CD4-positive, alpha-beta T cell treated with Interferon alpha-2 for 1 hour (primary cell): Measurements from ENCODE around the gene SLC17A5.
"Not testable (repeated sequence)": the region's sequence is repeated elsewhere in the genome, so short reads cannot be mapped to it uniquely, and the experiment has no call there.

Source experiments
- DNase-seq, 2 donors: peaks; one replicate each; pipeline ENCODE4 v3.0.0-alpha.2; 2020 to 2022

SLC17A5 gene

DNA sequence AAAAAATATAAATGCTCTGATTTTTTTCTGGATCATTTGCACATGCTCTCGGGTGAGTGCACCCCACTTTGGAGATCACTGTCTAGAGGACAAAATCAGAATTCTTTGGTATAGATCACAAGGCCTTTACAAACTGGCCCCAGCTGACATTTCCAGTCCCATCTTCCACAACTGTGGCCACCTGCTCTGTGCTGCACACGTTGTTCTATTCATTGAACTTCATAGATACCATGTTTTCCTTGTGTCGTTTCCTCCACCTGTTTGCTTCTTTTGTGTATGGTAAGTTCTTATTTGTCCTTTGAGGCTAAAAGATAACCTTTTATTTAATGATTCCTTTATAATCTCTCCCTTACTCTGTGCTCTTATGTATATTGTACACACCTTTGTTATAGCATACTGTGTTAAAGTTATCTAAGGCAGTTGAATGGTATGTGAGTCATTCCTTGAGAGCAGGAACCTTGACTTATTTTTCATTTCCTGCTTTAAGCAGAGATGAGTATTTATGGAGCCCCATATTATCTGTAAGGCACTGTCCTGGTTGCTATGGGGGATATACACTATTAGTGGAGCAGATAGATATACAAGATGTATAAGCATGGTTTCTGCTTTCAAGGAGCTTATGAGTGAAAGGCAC is 12.0 kb upstream of the SLC17A5 start:
- no peak for DNase-seq

DNA sequence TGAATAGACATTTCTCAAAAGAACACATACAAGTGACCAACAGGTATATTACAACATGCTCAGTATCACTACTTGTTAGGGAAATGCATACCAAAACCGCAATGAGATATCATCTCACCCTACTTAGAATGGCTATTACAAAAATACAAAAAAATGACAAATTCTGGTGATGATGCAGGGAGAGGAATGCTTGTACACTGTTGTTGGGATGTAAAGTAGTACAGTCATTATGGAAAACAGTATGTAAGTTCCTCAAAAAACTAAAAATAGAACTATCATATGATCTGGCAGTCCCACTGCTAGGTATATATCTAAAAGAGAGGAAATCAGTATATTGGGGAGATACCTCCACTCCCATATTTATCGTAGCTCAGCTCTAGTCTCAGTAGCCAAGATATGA is 10.9 kb upstream of the SLC17A5 start:
- no peak for DNase-seq

GRCh38 chr6:73657201-73657600 is 3.4 kb upstream of the SLC17A5 start:
- peak; percentile 3 to 45 for DNase-seq

- DNase-seq: no peak
Observed at GRCh38 chr6:73656531-73657145, 2.8 kb upstream of the SLC17A5 start.

DNA sequence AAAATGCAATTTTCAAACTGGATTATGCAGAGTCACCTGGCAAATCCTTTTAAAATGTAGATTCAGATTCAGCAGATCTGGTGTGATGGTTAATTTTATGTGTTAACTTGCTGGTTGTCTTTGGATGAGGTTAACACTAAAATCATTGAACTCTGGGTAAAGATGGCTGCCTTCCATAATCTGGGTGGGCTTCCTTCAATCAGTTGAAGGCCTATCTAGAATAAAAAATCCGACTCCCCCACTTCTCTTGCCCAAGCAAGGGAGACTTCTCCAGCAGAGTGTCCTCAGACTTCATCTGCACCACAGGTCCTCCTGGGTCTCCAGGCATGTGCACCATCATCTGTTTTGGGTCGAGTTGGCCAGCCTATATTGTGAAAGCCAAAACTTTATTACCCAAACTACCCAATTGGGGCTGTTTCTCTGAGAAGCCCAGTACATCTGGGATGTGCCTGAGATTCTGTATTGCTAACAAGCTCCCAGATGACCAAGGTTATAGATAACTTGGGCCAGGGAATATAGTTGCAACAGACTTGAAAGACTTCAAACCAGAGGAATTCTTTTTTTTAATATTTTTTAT is 1.6 kb upstream of the SLC17A5 start:
- DNase-seq: no peak

GRCh38 chr6:73652637-73653570 is 888 bp downstream of the SLC17A5 start:
- DNase-seq: peak; percentile 66 to 77

DNA sequence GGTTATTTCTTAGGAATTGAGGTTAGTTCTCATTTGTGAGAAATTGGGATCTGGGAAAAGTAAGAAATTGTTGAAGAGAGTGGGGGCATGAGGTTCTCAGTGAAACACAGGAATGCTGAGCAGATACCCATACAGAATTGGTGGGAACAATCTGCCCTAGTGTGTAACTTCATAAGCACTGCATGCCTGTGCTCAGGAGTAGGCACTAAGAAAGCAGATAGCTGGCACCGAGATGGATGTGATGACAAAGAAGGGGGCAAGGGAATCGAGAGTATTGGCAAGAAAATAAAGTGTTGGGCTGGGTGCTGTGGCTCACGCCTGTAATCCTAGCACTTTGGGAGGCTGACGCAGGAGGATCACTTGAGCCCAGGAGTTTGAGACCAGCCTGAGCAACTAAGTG is 4.0 kb downstream of the SLC17A5 start:
- DNase-seq: no peak

- DNase-seq: no peak
Observed at GRCh38 chr6:73648166-73648565, 5.6 kb downstream of the SLC17A5 start.

GRCh38 chr6:73644941-73645591 is 8.7 kb downstream of the SLC17A5 start:
- DNase-seq: no peak

- no peak for DNase-seq
Observed at GRCh38 chr6:73644030-73644429, 9.8 kb downstream of the SLC17A5 start.

- DNase-seq: no peak
Observed at GRCh38 chr6:73642530-73642929, 11.3 kb downstream of the SLC17A5 start.

DNA sequence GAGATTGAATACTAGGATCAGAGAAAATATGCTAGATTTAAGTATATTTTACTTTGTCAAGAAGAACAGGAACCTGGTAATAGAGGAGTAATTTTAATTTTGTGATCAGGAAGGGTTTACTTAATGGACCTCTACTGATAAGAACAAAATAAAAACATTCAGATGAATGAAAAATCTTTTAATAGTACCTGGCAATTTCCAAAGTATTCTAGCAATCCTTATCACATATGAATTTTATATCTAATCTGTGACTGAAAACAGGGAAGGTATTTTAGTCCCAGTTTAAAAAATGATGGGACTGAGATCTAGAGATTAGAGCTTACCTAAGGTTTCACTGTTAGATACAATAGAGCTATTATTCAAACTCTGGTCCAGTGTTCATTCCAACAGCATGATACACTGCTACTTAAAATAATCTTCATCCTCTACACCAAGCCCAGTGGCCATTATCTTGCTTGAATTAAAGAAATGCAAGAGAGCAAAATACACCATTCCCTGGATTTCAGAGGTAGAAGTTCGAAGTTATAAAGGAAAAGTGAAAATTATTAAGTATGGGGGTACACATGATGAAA is 13.5 kb downstream of the SLC17A5 start:
- no peak for DNase-seq

DNA sequence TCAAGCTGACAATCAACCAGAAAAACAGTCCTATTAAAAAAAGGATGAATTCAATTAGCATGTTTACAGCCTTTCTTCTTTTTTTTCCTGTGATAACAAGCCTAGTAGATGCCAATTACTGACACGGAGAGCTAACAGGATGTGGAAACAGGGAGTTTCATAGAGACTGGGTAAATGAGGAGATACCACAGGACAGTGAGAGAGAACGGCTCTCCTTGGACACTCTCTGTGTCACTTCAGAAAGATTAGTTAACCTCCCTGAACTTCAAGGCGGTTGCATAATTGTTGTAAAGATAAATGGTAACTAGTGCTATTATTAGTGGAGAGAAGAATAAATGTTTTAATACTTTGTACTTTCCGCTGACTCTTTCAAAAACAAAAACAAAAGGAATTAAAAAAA is 14.8 kb downstream of the SLC17A5 start:
- no peak for DNase-seq

- no peak for DNase-seq
Observed at GRCh38 chr6:73637404-73637803, 16.4 kb downstream of the SLC17A5 start.

- no peak for DNase-seq
Observed at GRCh38 chr6:73636048-73636447, 17.7 kb downstream of the SLC17A5 start.

DNA sequence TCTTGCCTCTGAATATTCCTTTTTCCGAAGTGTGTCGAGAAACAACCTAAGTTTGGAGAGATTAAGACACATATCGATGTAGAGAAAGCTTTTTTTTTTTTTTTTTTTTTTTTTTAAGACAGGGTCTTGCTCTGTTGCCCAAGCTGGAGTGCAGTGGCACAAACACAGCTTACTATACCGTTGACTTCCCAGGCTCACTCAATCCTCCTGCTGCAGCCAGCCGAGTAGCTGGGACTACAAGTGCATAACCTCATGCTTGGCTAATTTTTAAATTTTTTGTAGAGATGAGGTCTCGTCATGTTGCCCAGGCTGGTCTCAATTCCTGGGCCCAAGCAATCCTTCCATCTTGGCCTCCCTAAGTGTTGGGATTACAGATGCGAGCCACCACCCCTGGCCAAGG is 21.4 kb downstream of the SLC17A5 start:
- no peak for DNase-seq

- DNase-seq: no peak
Observed at GRCh38 chr6:73631849-73632248, 21.9 kb downstream of the SLC17A5 start.

DNA sequence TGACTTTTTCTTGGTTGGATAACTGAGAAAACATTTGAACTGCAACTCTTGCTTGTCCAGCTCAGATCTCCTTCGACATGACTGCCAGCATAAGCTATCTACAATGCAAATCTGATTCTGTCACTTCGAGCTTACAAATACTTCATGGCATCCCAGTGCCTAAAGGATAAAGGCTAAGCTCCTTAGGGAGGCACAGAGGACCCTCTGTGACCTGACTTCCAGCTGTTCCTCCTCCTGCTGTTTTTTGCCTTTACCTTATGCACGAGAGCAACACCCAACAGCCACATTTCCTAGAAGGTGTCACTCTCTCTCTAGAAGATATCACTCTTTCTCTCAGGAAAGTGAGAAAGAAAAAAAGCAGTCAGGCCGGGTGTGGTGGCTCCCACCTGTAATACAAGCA is 23.4 kb downstream of the SLC17A5 start:
- no peak for DNase-seq

GRCh38 chr6:73624896-73625295 is 28.9 kb downstream of the SLC17A5 start:
- DNase-seq: no peak

DNA sequence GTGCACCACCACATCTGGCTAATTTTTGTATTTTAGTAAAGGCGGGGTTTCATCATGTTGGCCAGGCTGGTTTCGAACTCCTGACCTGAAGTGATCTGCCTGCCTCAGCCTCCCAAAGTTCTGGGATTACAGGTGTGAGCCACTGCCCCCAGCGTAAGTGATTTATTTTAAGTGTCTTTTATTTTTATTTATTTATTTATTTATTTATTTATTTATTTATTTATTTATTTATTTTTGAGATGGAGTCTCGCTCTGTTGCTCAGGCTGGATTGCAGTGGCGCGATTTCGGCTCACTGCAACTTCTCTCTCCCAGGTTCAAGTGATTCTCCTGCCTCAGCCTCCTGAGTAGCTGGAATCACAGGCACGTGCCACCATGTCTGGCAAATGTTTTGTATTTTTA is 30.3 kb downstream of the SLC17A5 start:
- not testable (repeated sequence) for DNase-seq

- DNase-seq: not testable (repeated sequence)
Observed at GRCh38 chr6:73618082-73618481, 35.7 kb downstream of the SLC17A5 start.

- DNase-seq: no peak
Observed at GRCh38 chr6:73614802-73615201, 39.0 kb downstream of the SLC17A5 start.
